Fibroblast of mammary gland (primary cell): ENCODE measurements around the gene IGSF5.

ENCODE experiments used
- DNase-seq: peaks from one replicate; pipeline ENCODE4 v3.0.0-alpha.2; 2010; ENCODE audit warnings: low read depth
- H3K4me3 ChIP-seq: 2 replicates; pipeline ENCODE4 v1.5.1; 2011; ENCODE audit warnings: low read depth, mild to moderate bottlenecking, low read length, moderate library complexity; ENCODE audit not compliant: control insufficient read depth
- CTCF ChIP-seq: conservative IDR thresholded peaks from 2 replicates; pipeline ENCODE4 v1.5.1; 2011; ENCODE audit warnings: low read depth, low read length, inconsistent platforms; ENCODE audit not compliant: control insufficient read depth, insufficient read depth

Gene IGSF5

GRCh38 chr21:39834543-39834942, 89.6 kb downstream of the IGSF5 start:
- TF ChIP-seq CTCF, result no peak
- no peak for DNase-seq
- no peak overlapping the region for H3K4me3 ChIP-seq

- TF ChIP-seq CTCF, result no peak
- DNase-seq, result no peak
- H3K4me3 ChIP-seq, result no peak overlapping the region
These were observed 92.9 kb downstream of the IGSF5 start for GRCh38 chr21:39837861-39838359.

GRCh38 chr21:39840373-39841097, 95.6 kb downstream of the IGSF5 start:
- no peak for DNase-seq
- TF ChIP-seq CTCF, result no peak
- H3K4me3 ChIP-seq, result no peak overlapping the region

GRCh38 chr21:39842741-39843459, 97.9 kb downstream of the IGSF5 start:
- no peak overlapping the region for H3K4me3 ChIP-seq
- no peak for DNase-seq

GRCh38 chr21:39843483-39843882, 98.5 kb downstream of the IGSF5 start:
- TF ChIP-seq CTCF, result no peak
- no peak for DNase-seq
- no peak overlapping the region for H3K4me3 ChIP-seq

More at GRCh38 chr21:39842741-39843459, 97.9 kb downstream of the IGSF5 start:
- no peak for TF ChIP-seq CTCF

- DNase-seq, result no peak
- no peak overlapping the region for H3K4me3 ChIP-seq
- no peak for TF ChIP-seq CTCF
These were observed 98.9 kb downstream of the IGSF5 start for GRCh38 chr21:39843916-39844315.
